Gastrocnemius medialis (tissue), 4 donors: ENCODE results near the gene ALG2. TPM values are rescaled to one million over a fixed set of nuclear protein-coding genes. Genes with fewer than 3 reads are reported as not detected.

Experiments used
- ATAC-seq, 2 donors: fragments of 150-250 bp; one replicate each; pipeline ENCODE4 v1.9.1; 2016
- DNase-seq, 2 donors: peaks; one replicate each; pipeline ENCODE4 v3.0.0-alpha.2; 2019
- H3K27ac ChIP-seq, 4 donors: fragments of 200-600 bp; sonication (generic); 1 replicate in 1 of 4; 2 replicates in 3 of 4; pipeline ENCODE4 v1.5.1; 2016 to 2018; ENCODE audit warnings: mild to moderate bottlenecking in 2 of 4, moderate library complexity in 1 of 4
- H3K27me3 ChIP-seq, 3 donors: fragments of 200-600 bp; sonication (generic) in 2 of 3; 1 replicate in 1 of 3; 2 replicates in 2 of 3; pipeline versions ENCODE4 v1.5.1 to v1.6.0; 2016 to 2019; ENCODE audit warnings: mild to moderate bottlenecking in 1 of 3, moderate library complexity in 1 of 3
- H3K36me3 ChIP-seq, 2 donors: fragments of 200-600 bp; sonication (generic) in 1 of 2; one replicate each; pipeline ENCODE4 v1.5.1; 2017 to 2018
- H3K4me1 ChIP-seq, 2 donors: fragments of 200-600 bp; sonication (generic) in 1 of 2; one replicate each; pipeline ENCODE4 v1.5.1; 2016 to 2017; ENCODE audit warnings: mild to moderate bottlenecking in 2 of 2
- H3K4me3 ChIP-seq, 4 donors: fragments of 200-600 bp; sonication (generic) in 3 of 4; 1 replicate in 1 of 4; 2 replicates in 3 of 4; pipeline ENCODE4 v1.5.1; 2016 to 2019; ENCODE audit warnings: mild to moderate bottlenecking in 2 of 4
- H3K9me3 ChIP-seq, 3 donors: fragments of 200-600 bp; sonication (generic) in 2 of 3; 1 replicate in 1 of 3; 2 replicates in 2 of 3; pipeline ENCODE4 v1.5.1; 2016 to 2019
- CTCF ChIP-seq, 5 experiments: fragments of 450-650 bp in 3 of 5; fragments of 200-600 bp in 2 of 5; sonication (generic) in 2 of 5; IDR thresholded peaks in 4 of 5; conservative IDR thresholded peaks in 1 of 5; 1 replicate in 4 of 5; 2 replicates in 1 of 5; pipeline ENCODE4 v1.5.1; 2016 to 2019; ENCODE audit warnings: antibody characterized with exemption in 5 of 5, mild to moderate bottlenecking in 3 of 5, moderate library complexity in 3 of 5
- POLR2A ChIP-seq, 2 donors: fragments of 450-650 bp; IDR thresholded peaks; one replicate each; pipeline ENCODE4 v1.6.1; 2017; ENCODE audit warnings: antibody characterized with exemption in 2 of 2, mild to moderate bottlenecking in 2 of 2, moderate library complexity in 2 of 2
- in situ Hi-C, 4 donors: fragments of 200-750 bp; cut with MboI; loops; one replicate each; pipeline versions ENCODE4 v1.15.0 to v1.8.0; 2017; ENCODE audit warnings: low sequenced_read_pairs in 4 of 4
- intact Hi-C: fragments of 100-400 bp; cut with DNase I; formaldehyde crosslinking; loops from one replicate; pipeline ENCODE4 v1.15.1; 2023; ENCODE audit warnings: low total_unique reads
- total RNA-seq, 4 donors: library from RNA; depleted of rRNA; stranded (reverse); fragments of >200 nt; gene quantifications; one replicate each; pipeline versions ENCODE4 v1.1.0 to v1.2.3, GENCODE V29; 2016

Gene ALG2
- total RNA-seq, 4 donors from 2014 or later = 12.3 to 19.9 (median 14.7) TPM

GRCh38 chr9:99220011-99220410 lies 1.7 kb downstream of the ALG2 start:
- Histone ChIP-seq H3K27me3 (no peaks in the 10 kb centered on the region), H3K27ac (peak overlapping the region; percentile 88 to 98 (median 96)), H3K9me3 (no peaks in the 10 kb centered on the region), H3K36me3 (peaks cover 0 to 10% of the 10 kb centered on the region in 2 donors), H3K4me3 (peak overlapping the region; percentile 89 to 98 (median 94)), H3K4me1 (peaks cover 59 to 69% of the 10 kb centered on the region in 2 donors)
- intact Hi-C loops (loop anchor here (5.0 to 10.0 kb wide), 4 partner anchors 113 to 1135 kb away; partner anchors contain the start of genes ERP44, INVS, TEX10 and TGFBR1), in situ Hi-C loops (loop anchor here in 1 of 4 donors (25.0 kb wide), 1 partner anchor 592 kb away; the partner anchor contains the start of gene NR4A3)
- TF ChIP-seq POLR2A (IDR thresholded peaks at IDR 0.05) (no peak), CTCF (IDR thresholded peaks at IDR 0.05 in 4 of 5, conservative IDR thresholded peaks at IDR 0.05 in 1 of 5) (no peak)
- no peak for DNase-seq
- no peak for ATAC-seq

- in situ Hi-C loops = loop anchor here in 1 of 4 donors (25.0 kb wide), 1 partner anchor 596 kb away; the partner anchor contains the start of gene NR4A3
- no peak overlapping the region for H3K4me3 ChIP-seq
- H3K36me3 ChIP-seq = peaks cover 0 to 10% of the 10 kb centered on the region in 2 donors
- TF ChIP-seq CTCF (IDR thresholded peaks at IDR 0.05 in 4 of 5, conservative IDR thresholded peaks at IDR 0.05 in 1 of 5) = no peak
- TF ChIP-seq POLR2A (IDR thresholded peaks at IDR 0.05) = no peak
- intact Hi-C loops = no loop called here
- H3K9me3 ChIP-seq = no peaks in the 10 kb centered on the region
- no peaks in the 10 kb centered on the region for H3K27me3 ChIP-seq
- peak overlapping the region in 1 of 4 donors; percentile 21 for H3K27ac ChIP-seq
- DNase-seq (no peak), ATAC-seq (no peak)
- peaks cover 37 to 46% of the 10 kb centered on the region in 2 donors for H3K4me1 ChIP-seq
These were observed 5.7 kb downstream of the ALG2 start for GRCh38 chr9:99216073-99216472.

- no peak overlapping the region for H3K27ac ChIP-seq
- peaks cover 19 to 23% of the 10 kb centered on the region in 2 donors for H3K4me1 ChIP-seq
- in situ Hi-C loops = loop anchor here in 1 of 4 donors (25.0 kb wide), 1 partner anchor 599 kb away; the partner anchor contains the start of gene NR4A3
- no peaks in the 10 kb centered on the region for H3K9me3 ChIP-seq
- intact Hi-C loops = no loop called here
- ATAC-seq = no peak
- DNase-seq = no peak
- H3K36me3 ChIP-seq = peaks cover 0 to 4% of the 10 kb centered on the region in 2 donors
- TF ChIP-seq CTCF (IDR thresholded peaks at IDR 0.05 in 4 of 5, conservative IDR thresholded peaks at IDR 0.05 in 1 of 5) = no peak
- no peak for TF ChIP-seq POLR2A (IDR thresholded peaks at IDR 0.05)
- H3K4me3 ChIP-seq = no peak overlapping the region
- no peaks in the 10 kb centered on the region for H3K27me3 ChIP-seq
These were observed 8.5 kb downstream of the ALG2 start for GRCh38 chr9:99213197-99213596.

GRCh38 chr9:99211746-99212145 lies 10.0 kb downstream of the ALG2 start:
- H3K27me3 ChIP-seq = no peaks in the 10 kb centered on the region
- H3K9me3 ChIP-seq = no peaks in the 10 kb centered on the region
- intact Hi-C loops (no loop called here), in situ Hi-C loops (loop anchor here in 1 of 4 donors (25.0 kb wide), 1 partner anchor 601 kb away; the partner anchor contains the start of gene NR4A3)
- peaks cover 5 to 10% of the 10 kb centered on the region in 2 donors for H3K4me1 ChIP-seq
- H3K4me3 ChIP-seq = no peak overlapping the region
- H3K36me3 ChIP-seq = no peaks in the 10 kb centered on the region
- TF ChIP-seq POLR2A (IDR thresholded peaks at IDR 0.05) (no peak), CTCF (IDR thresholded peaks at IDR 0.05 in 4 of 5, conservative IDR thresholded peaks at IDR 0.05 in 1 of 5) (no peak)
- no peak for DNase-seq
- H3K27ac ChIP-seq = no peak overlapping the region
- no peak for ATAC-seq
